ENCODE results near the gene USP9Y.

DNA sequence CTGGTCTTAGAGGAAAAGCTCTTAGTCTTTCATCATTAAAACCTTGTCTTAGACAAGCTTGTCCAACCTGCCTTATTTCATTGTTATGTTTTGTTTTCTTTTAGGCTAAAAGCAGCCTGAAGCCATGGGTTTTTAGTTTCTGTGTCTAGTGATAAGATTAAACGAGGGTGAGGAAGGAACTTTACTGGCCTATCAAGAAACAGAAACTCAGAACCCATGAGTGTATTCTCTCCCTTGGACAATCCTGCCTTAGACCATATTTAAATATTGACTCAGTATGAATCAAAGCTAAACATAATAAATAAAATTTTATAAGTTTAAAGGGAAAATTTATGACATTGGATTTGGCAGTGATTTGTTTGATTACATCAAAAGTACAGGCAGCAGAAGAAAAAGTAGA, 122.4 kb downstream of the USP9Y start:
- TF ChIP-seq, protein P1, sequence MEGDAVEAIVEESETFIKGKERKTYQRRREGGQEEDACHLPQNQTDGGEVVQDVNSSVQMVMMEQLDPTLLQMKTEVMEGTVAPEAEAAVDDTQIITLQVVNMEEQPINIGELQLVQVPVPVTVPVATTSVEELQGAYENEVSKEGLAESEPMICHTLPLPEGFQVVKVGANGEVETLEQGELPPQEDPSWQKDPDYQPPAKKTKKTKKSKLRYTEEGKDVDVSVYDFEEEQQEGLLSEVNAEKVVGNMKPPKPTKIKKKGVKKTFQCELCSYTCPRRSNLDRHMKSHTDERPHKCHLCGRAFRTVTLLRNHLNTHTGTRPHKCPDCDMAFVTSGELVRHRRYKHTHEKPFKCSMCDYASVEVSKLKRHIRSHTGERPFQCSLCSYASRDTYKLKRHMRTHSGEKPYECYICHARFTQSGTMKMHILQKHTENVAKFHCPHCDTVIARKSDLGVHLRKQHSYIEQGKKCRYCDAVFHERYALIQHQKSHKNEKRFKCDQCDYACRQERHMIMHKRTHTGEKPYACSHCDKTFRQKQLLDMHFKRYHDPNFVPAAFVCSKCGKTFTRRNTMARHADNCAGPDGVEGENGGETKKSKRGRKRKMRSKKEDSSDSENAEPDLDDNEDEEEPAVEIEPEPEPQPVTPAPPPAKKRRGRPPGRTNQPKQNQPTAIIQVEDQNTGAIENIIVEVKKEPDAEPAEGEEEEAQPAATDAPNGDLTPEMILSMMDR (IDR thresholded peaks at IDR 0.05), result no peak
- no peak for TF ChIP-seq POLR2AphosphoS5 (IDR thresholded peaks at IDR 0.05)

Data from gastroesophageal sphincter (tissue), 3 donors.